ENCODE data around the gene CWC27. TPM values are rescaled to one million over a fixed set of nuclear protein-coding genes. Genes with fewer than 3 reads are reported as not detected.

CWC27 gene
- total and polyA plus RNA-seq, 2 donors from 2014 or later = 16.5 to 17.3 TPM

- H3K36me3 ChIP-seq (ENCODE audit: control insufficient read depth in 2 of 3, insufficient read depth in 3 of 3, low read length in 3 of 3) = no peaks in the 10 kb centered on the region
- H3K9ac ChIP-seq (ENCODE audit: low read length in 3 of 3) = no peak overlapping the region
- TF ChIP-seq, protein P1, sequence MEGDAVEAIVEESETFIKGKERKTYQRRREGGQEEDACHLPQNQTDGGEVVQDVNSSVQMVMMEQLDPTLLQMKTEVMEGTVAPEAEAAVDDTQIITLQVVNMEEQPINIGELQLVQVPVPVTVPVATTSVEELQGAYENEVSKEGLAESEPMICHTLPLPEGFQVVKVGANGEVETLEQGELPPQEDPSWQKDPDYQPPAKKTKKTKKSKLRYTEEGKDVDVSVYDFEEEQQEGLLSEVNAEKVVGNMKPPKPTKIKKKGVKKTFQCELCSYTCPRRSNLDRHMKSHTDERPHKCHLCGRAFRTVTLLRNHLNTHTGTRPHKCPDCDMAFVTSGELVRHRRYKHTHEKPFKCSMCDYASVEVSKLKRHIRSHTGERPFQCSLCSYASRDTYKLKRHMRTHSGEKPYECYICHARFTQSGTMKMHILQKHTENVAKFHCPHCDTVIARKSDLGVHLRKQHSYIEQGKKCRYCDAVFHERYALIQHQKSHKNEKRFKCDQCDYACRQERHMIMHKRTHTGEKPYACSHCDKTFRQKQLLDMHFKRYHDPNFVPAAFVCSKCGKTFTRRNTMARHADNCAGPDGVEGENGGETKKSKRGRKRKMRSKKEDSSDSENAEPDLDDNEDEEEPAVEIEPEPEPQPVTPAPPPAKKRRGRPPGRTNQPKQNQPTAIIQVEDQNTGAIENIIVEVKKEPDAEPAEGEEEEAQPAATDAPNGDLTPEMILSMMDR (IDR thresholded peaks at IDR 0.05; ENCODE audit: borderline replicate concordance, extremely low read depth, insufficient read depth) = no peak
- no peak for FAIRE-seq
- H3K27ac ChIP-seq (ENCODE audit: low read depth in 2 of 2, low read length in 2 of 2) = no peak overlapping the region
- no peak overlapping the region for H3K4me3 ChIP-seq (ENCODE audit: low read length in 3 of 3)
- H3K27me3 ChIP-seq (ENCODE audit: control insufficient read depth, insufficient read depth, low read length) = no peaks in the 10 kb centered on the region
- H3K9me3 ChIP-seq (ENCODE audit: control insufficient read depth in 2 of 3, insufficient read depth in 1 of 3, low read length in 3 of 3) = no peaks in the 10 kb centered on the region
- intact Hi-C loops (cut with DNase I) = no loop called here
- H3K4me1 ChIP-seq (ENCODE audit: control insufficient read depth in 2 of 3, insufficient read depth in 2 of 3, low read depth in 1 of 3, low read length in 3 of 3) = no peaks in the 10 kb centered on the region
- DNase-seq = no peak
Measured at GRCh38 chr5:65059681-65060598, 291.2 kb downstream of the CWC27 start.

DNA sequence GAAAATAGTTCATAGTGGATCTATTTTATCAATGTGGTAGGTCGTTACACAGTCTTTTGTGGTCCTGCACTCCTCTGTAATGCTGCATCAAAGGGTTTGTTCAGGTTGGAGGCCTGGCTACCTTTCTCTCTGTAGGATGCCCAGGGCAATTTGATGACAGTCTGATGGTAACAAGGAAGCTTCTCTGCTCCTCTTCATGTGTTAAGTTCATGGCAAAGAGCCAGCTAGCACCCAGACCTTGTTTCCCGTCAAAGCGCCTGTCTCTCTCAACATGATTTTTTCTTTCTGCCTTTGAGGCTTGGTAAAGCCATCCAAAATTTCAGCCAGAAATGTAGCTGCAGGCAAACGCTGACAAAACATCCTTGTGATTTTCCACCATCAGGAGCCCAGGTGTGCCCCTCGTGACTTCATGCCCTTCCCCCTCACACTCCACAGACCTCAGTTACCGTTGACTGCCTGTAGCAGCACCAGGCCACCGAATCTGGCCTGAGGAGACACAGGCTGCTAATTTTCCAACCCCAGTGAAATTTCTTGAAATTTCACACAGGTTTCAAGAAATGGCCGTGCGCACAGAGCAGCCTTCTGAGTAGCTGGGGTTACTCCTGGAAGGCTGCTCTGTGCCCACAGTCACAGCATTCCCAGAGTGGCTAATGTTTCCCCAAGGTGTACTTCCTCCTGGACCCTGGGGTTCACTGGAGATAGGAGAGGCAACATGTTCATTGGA is 292.7 kb downstream of the CWC27 start:
- DNase-seq = no peak
- Histone ChIP-seq H3K36me3 (ENCODE audit: control insufficient read depth in 2 of 3, insufficient read depth in 3 of 3, low read length in 3 of 3) (no peaks in the 10 kb centered on the region), H3K4me1 (ENCODE audit: control insufficient read depth in 2 of 3, insufficient read depth in 2 of 3, low read depth in 1 of 3, low read length in 3 of 3) (no peaks in the 10 kb centered on the region), H3K9ac (ENCODE audit: low read length in 3 of 3) (no peak overlapping the region), H3K27me3 (ENCODE audit: control insufficient read depth, insufficient read depth, low read length) (no peaks in the 10 kb centered on the region), H3K4me3 (ENCODE audit: low read length in 3 of 3) (no peak overlapping the region), H3K27ac (ENCODE audit: low read depth in 2 of 2, low read length in 2 of 2) (no peak overlapping the region), H3K9me3 (ENCODE audit: control insufficient read depth in 2 of 3, insufficient read depth in 1 of 3, low read length in 3 of 3) (no peaks in the 10 kb centered on the region)
- no peak for FAIRE-seq
- TF ChIP-seq, protein P1 (IDR thresholded peaks at IDR 0.05; ENCODE audit: borderline replicate concordance, extremely low read depth, insufficient read depth) = no peak
- intact Hi-C loops (cut with DNase I) = no loop called here

GRCh38 chr5:65061974-65062353 is 293.2 kb downstream of the CWC27 start:
- FAIRE-seq (no peak), DNase-seq (no peak)
- Histone ChIP-seq H3K36me3 (ENCODE audit: control insufficient read depth in 2 of 3, insufficient read depth in 3 of 3, low read length in 3 of 3) (no peaks in the 10 kb centered on the region), H3K4me3 (ENCODE audit: low read length in 3 of 3) (no peak overlapping the region), H3K27me3 (ENCODE audit: control insufficient read depth, insufficient read depth, low read length) (no peaks in the 10 kb centered on the region), H3K27ac (ENCODE audit: low read depth in 2 of 2, low read length in 2 of 2) (no peak overlapping the region), H3K9me3 (ENCODE audit: control insufficient read depth in 2 of 3, insufficient read depth in 1 of 3, low read length in 3 of 3) (no peaks in the 10 kb centered on the region), H3K4me1 (ENCODE audit: control insufficient read depth in 2 of 3, insufficient read depth in 2 of 3, low read depth in 1 of 3, low read length in 3 of 3) (no peaks in the 10 kb centered on the region), H3K9ac (ENCODE audit: low read length in 3 of 3) (no peak overlapping the region)
- intact Hi-C loops (cut with DNase I) = no loop called here
- TF ChIP-seq, protein P1 (IDR thresholded peaks at IDR 0.05; ENCODE audit: borderline replicate concordance, extremely low read depth, insufficient read depth) = no peak

All from kidney (tissue), 14 donors.